ENCODE results near the gene TRIM24.

Gene TRIM24

DNA sequence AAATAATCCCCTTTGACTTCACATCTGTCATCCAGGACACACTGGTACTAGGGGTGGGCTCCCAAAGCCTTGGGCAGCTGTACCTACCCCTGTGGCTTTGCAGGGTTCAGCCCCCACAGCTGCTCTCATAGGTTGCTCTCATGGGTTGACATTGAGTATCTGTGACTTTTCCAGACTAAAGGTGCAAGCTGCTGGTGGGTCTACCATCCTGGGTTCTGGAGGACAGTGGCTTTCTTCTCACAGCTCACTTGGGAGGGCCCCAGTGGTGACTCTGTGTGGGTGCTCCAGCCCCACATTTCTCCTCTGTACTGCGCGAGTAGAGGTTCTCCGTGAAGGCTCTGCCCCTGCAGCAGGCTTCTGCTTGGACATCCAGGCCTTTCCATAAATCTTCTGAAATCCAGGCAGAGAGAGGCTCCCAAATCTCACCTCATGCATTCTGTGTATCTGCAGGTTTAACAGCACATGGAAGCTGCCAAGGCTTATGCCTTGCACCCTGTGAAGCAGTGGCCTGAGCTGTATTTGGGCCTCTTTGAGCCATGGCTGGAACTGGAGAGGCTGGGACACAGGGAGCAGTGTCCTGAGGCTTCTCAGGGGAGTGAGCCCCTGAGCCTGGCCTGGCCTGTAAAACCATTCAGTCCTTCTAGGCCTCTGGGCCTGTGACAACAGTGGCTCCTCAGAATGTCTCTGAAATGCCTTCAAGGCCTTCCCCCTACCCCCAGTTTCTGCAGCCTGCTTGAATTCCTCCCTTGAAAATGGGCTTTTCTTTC lies 52.2 kb downstream of the TRIM24 start:
- Histone ChIP-seq H3K4me2 (ENCODE audit: low read length) (no peak overlapping the region), H3K9me2 (ENCODE audit: low read depth, low read length) (no peaks in the 10 kb centered on the region), H3K4me3 (ENCODE audit: low read depth, low read length, poor library complexity, severe bottlenecking) (no peak overlapping the region), H3F3A (ENCODE audit: insufficient read depth, low read length) (no peaks in the 10 kb centered on the region), H3K27ac (ENCODE audit: low read depth, low read length, poor library complexity, severe bottlenecking) (no peak overlapping the region), H3K4me1 (ENCODE audit: insufficient read depth, low read length, severe bottlenecking) (peaks cover 24% of the 10 kb centered on the region), H3K36me3 (ENCODE audit: insufficient read depth, low read length) (peaks cover 56% of the 10 kb centered on the region), H3K27me3 (ENCODE audit: insufficient read depth, low read length) (no peaks in the 10 kb centered on the region), H3K9ac (ENCODE audit: low read length) (no peak overlapping the region), H3K9me3 (ENCODE audit: low read length) (peaks cover 11% of the 10 kb centered on the region; the same call in 1 of the 2 replicates), H4K20me1 (ENCODE audit: insufficient read depth, low read length) (no peaks in the 10 kb centered on the region), H2AFZ (ENCODE audit: low read length) (no peak overlapping the region), H3K79me2 (ENCODE audit: insufficient read depth, low read length) (peaks cover 4% of the 10 kb centered on the region; the same call in 1 of the 2 replicates)
- TF ChIP-seq, protein P1, sequence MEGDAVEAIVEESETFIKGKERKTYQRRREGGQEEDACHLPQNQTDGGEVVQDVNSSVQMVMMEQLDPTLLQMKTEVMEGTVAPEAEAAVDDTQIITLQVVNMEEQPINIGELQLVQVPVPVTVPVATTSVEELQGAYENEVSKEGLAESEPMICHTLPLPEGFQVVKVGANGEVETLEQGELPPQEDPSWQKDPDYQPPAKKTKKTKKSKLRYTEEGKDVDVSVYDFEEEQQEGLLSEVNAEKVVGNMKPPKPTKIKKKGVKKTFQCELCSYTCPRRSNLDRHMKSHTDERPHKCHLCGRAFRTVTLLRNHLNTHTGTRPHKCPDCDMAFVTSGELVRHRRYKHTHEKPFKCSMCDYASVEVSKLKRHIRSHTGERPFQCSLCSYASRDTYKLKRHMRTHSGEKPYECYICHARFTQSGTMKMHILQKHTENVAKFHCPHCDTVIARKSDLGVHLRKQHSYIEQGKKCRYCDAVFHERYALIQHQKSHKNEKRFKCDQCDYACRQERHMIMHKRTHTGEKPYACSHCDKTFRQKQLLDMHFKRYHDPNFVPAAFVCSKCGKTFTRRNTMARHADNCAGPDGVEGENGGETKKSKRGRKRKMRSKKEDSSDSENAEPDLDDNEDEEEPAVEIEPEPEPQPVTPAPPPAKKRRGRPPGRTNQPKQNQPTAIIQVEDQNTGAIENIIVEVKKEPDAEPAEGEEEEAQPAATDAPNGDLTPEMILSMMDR (IDR thresholded peaks at IDR 0.05; ENCODE audit: low read length), result no peak
- no peak for TF ChIP-seq EZH2 (IDR thresholded peaks at IDR 0.05; ENCODE audit: borderline replicate concordance, low read length)

DNA sequence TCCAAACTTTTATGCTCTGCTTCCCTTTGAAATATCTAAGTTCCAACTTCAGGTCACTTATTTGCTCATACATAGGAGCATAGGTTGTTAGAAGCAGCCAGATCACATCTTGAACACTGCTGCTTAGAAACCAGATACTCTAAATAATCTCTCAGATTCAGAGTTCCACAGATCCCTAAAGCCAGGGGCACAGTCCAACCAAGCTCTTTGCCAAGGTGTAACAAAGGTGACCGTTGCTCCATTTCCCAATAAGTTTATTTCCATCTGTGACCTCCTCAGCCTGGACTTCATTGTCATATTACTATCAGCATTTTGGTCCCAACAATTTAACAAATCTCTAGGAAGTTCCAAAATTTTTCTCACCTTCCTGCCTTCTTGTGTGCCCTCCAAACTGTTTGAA lies 52.8 kb downstream of the TRIM24 start:
- H3F3A ChIP-seq (ENCODE audit: insufficient read depth, low read length), result no peaks in the 10 kb centered on the region
- peaks cover 61% of the 10 kb centered on the region for H3K36me3 ChIP-seq (ENCODE audit: insufficient read depth, low read length)

DNA sequence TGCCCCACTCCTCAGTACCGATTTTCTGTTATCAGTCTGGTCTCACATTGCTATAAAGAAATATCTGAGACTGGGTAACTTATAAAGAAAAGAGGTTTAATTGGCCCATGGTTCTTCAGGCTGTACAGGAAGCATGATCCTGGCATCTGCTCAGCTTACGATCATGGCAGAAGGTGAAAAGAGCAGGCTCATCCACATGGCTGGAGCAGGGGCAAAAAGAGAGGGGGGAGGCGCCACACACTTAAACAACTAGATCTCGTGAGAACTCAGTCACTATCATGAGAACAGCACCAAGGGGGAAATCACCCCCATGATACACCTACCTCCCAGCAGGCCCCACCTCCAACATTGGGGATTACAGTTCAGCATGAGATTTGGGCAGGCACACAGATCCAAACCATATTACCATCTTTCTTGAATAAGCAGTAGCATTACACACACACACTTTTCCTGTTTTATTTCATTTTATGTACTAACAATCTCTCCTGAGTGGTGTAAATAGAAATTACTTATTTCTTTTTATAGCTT lies 53.3 kb downstream of the TRIM24 start:
- Histone ChIP-seq H3K9me2 (ENCODE audit: low read depth, low read length) (no peaks in the 10 kb centered on the region), H3K27ac (ENCODE audit: low read depth, low read length, poor library complexity, severe bottlenecking) (no peak overlapping the region), H3K79me2 (ENCODE audit: insufficient read depth, low read length) (no peaks in the 10 kb centered on the region), H3K9ac (ENCODE audit: low read length) (no peak overlapping the region), H3F3A (ENCODE audit: insufficient read depth, low read length) (no peaks in the 10 kb centered on the region), H3K4me3 (ENCODE audit: low read depth, low read length, poor library complexity, severe bottlenecking) (no peak overlapping the region), H3K27me3 (ENCODE audit: insufficient read depth, low read length) (no peaks in the 10 kb centered on the region), H3K9me3 (ENCODE audit: low read length) (peaks cover 11% of the 10 kb centered on the region; the same call in 1 of the 2 replicates), H2AFZ (ENCODE audit: low read length) (no peak overlapping the region), H3K4me2 (ENCODE audit: low read length) (no peak overlapping the region), H4K20me1 (ENCODE audit: insufficient read depth, low read length) (no peaks in the 10 kb centered on the region), H3K4me1 (ENCODE audit: insufficient read depth, low read length, severe bottlenecking) (peaks cover 24% of the 10 kb centered on the region), H3K36me3 (ENCODE audit: insufficient read depth, low read length) (peaks cover 59% of the 10 kb centered on the region)
- no peak for TF ChIP-seq EZH2 (IDR thresholded peaks at IDR 0.05; ENCODE audit: borderline replicate concordance, low read length)
- TF ChIP-seq, protein P1 (IDR thresholded peaks at IDR 0.05; ENCODE audit: low read length), result no peak

More for the DNA sequence above, 52.8 kb downstream of the TRIM24 start:
- H2AFZ ChIP-seq (ENCODE audit: low read length), result no peak overlapping the region
- H3K79me2 ChIP-seq (ENCODE audit: insufficient read depth, low read length), result peaks cover 3% of the 10 kb centered on the region; the same call in 1 of the 2 replicates
- H3K4me2 ChIP-seq (ENCODE audit: low read length), result no peak overlapping the region
- no peaks in the 10 kb centered on the region for H3K27me3 ChIP-seq (ENCODE audit: insufficient read depth, low read length)
- H4K20me1 ChIP-seq (ENCODE audit: insufficient read depth, low read length), result no peaks in the 10 kb centered on the region
- H3K4me1 ChIP-seq (ENCODE audit: insufficient read depth, low read length, severe bottlenecking), result peaks cover 24% of the 10 kb centered on the region
- no peak overlapping the region for H3K27ac ChIP-seq (ENCODE audit: low read depth, low read length, poor library complexity, severe bottlenecking)
- no peaks in the 10 kb centered on the region for H3K9me2 ChIP-seq (ENCODE audit: low read depth, low read length)
- peaks cover 11% of the 10 kb centered on the region; the same call in 1 of the 2 replicates for H3K9me3 ChIP-seq (ENCODE audit: low read length)
- no peak overlapping the region for H3K4me3 ChIP-seq (ENCODE audit: low read depth, low read length, poor library complexity, severe bottlenecking)
- H3K9ac ChIP-seq (ENCODE audit: low read length), result no peak overlapping the region
- TF ChIP-seq, protein P1 (IDR thresholded peaks at IDR 0.05; ENCODE audit: low read length), result no peak
